Neuronal stem cell (in vitro differentiated cells): ENCODE data around the gene VPS33B.
"Not testable (repeated sequence)": the region's sequence is repeated elsewhere in the genome, so short reads cannot be mapped to it uniquely, and the experiment has no call there.

Experiments used
- DNase-seq: peaks from one replicate; pipeline ENCODE4 v3.0.0-alpha.2; 2013; ENCODE audit warnings: low spot score
- H2AFZ ChIP-seq: one replicate; pipeline ENCODE4 v1.6.1; 2013; ENCODE audit warnings: mild to moderate bottlenecking, low read length, inconsistent platforms
- H2AK5ac ChIP-seq: 2 replicates; pipeline ENCODE4 v1.6.1; 2013; ENCODE audit warnings: low read depth, mild to moderate bottlenecking, inconsistent platforms, low read length, moderate library complexity, mixed read lengths
- H2BK120ac ChIP-seq: 2 replicates; pipeline ENCODE4 v1.6.1; 2013; ENCODE audit warnings: low read depth, mild to moderate bottlenecking, inconsistent platforms, low read length, moderate library complexity, mixed read lengths
- H2BK12ac ChIP-seq: one replicate; pipeline ENCODE4 v1.6.1; 2013; ENCODE audit warnings: low read length, inconsistent platforms
- H2BK15ac ChIP-seq: 2 replicates; pipeline ENCODE4 v1.6.1; 2013; ENCODE audit warnings: mild to moderate bottlenecking, low read length, inconsistent platforms, mixed read lengths
- H2BK5ac ChIP-seq: one replicate; pipeline ENCODE4 v1.6.1; 2013; ENCODE audit warnings: inconsistent platforms, mild to moderate bottlenecking, low read length, moderate library complexity
- H3K14ac ChIP-seq: one replicate; pipeline ENCODE4 v1.6.1; 2013; ENCODE audit warnings: low read length, inconsistent platforms
- H3K18ac ChIP-seq: 2 replicates; pipeline ENCODE4 v1.6.1; 2013; ENCODE audit warnings: low read length, inconsistent platforms
- H3K23ac ChIP-seq: 2 replicates; pipeline ENCODE4 v1.6.1; 2013; ENCODE audit warnings: low read depth, mild to moderate bottlenecking, mixed read lengths, low read length, inconsistent platforms; ENCODE audit not compliant: poor library complexity
- H3K27ac ChIP-seq: replicated peaks from 3 replicates; pipeline ENCODE4 v1.5.1; 2013; ENCODE audit warnings: low read length, inconsistent platforms
- H3K27me3 ChIP-seq, 3 experiments: 2 replicates each; pipeline ENCODE4 v1.6.1; 2013; ENCODE audit warnings: low read length in 3 of 3, mild to moderate bottlenecking in 2 of 3, inconsistent platforms in 1 of 3, low read depth in 1 of 3, mixed read lengths in 1 of 3, moderate library complexity in 1 of 3; ENCODE audit not compliant: control insufficient read depth in 3 of 3, insufficient read depth in 3 of 3
- H3K36me3 ChIP-seq, 2 donors: replicated peaks in 1 of 2; 2 replicates each; pipeline ENCODE4 v1.6.1; 2013; ENCODE audit warnings: low read length in 2 of 2; ENCODE audit not compliant: control insufficient read depth in 2 of 2, insufficient read depth in 2 of 2
- H3K4ac ChIP-seq: 2 replicates; pipeline ENCODE4 v1.6.1; 2013; ENCODE audit warnings: inconsistent platforms, mild to moderate bottlenecking, low read length, moderate library complexity
- H3K4me1 ChIP-seq, 2 donors: 1 replicate in 1 of 2; 2 replicates in 1 of 2; pipeline ENCODE4 v1.6.1; 2013; ENCODE audit warnings: low read length in 2 of 2, low read depth in 1 of 2; ENCODE audit not compliant: control insufficient read depth in 2 of 2, insufficient read depth in 1 of 2
- H3K4me2 ChIP-seq: one replicate; pipeline ENCODE4 v1.6.1; 2013; ENCODE audit warnings: mild to moderate bottlenecking, low read length, inconsistent platforms; ENCODE audit not compliant: insufficient read depth, poor library complexity, severe bottlenecking
- H3K4me3 ChIP-seq, 2 donors: 2 replicates each; pipeline ENCODE4 v1.5.1; 2013; ENCODE audit warnings: low read length in 2 of 2, mild to moderate bottlenecking in 2 of 2, inconsistent platforms in 1 of 2, moderate library complexity in 1 of 2
- H3K79me1 ChIP-seq: one replicate; pipeline ENCODE4 v1.6.1; 2013; ENCODE audit warnings: low read depth, mild to moderate bottlenecking, inconsistent platforms, low read length, moderate library complexity
- H3K9ac ChIP-seq: one replicate; pipeline ENCODE4 v1.6.1; 2013; ENCODE audit warnings: mild to moderate bottlenecking, low read depth, low read length, inconsistent platforms; ENCODE audit not compliant: poor library complexity
- H3K9me3 ChIP-seq, 2 donors: replicated peaks in 1 of 2; 2 replicates each; pipeline versions ENCODE3 to v1.6.1; 2013; ENCODE audit warnings: low read length in 2 of 2, mild to moderate bottlenecking in 2 of 2, inconsistent platforms in 1 of 2, low read depth in 1 of 2, mixed read lengths in 1 of 2, moderate library complexity in 1 of 2; ENCODE audit not compliant: control insufficient read depth in 2 of 2, insufficient read depth in 1 of 2
- H4K8ac ChIP-seq: one replicate; pipeline ENCODE4 v1.6.1; 2013; ENCODE audit warnings: low read depth, mild to moderate bottlenecking, inconsistent platforms, low read length, moderate library complexity
- H4K91ac ChIP-seq: one replicate; pipeline ENCODE4 v1.6.1; 2013; ENCODE audit warnings: low read length, low read depth, mild to moderate bottlenecking, inconsistent platforms; ENCODE audit not compliant: poor library complexity
- WGBS, 2 donors: extraction: QIAGEN DNeasy Blood & Tissue Kit; methylation state at CpG; one replicate each; pipeline ENCODE4 v1.1.7; 2013; ENCODE audit warnings: missing lambda C conversion rate in 2 of 2, mixed read lengths in 1 of 2; ENCODE audit not compliant: insufficient read length in 2 of 2, insufficient replicate concordance in 1 of 2; ENCODE audit errors: extremely low coverage in 2 of 2; 5-methylcytosine and 5-hydroxymethylcytosine counted together

Gene VPS33B

DNA sequence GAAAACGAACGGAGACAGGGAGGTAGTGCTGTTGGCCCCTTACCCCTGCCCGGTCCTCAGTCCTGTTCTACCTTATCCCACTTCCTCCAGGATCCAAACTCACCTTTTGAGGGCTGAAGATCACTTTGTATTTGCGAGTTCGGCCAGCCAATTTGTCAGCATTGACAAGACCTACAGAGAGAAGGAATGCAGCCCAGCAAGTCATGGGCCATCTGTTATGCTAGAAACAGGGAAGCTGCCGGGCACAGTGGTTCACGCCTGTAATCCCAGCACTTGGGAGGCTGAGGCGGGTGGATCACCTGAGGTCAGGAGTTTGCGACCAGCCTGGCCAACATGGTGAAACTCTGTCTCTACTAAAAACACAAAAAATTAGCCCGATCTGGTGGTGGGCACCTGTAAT is 8.7 kb downstream of the VPS33B start:
- not testable (repeated sequence) for H2BK15ac ChIP-seq, H3K79me1 ChIP-seq, DNase-seq, H3K27me3 ChIP-seq, H3K18ac ChIP-seq, H2AK5ac ChIP-seq, H3K4me2 ChIP-seq, H3K23ac ChIP-seq, H3K4ac ChIP-seq, H4K8ac ChIP-seq, H2BK5ac ChIP-seq, H4K91ac ChIP-seq, H3K9ac ChIP-seq, H2BK12ac ChIP-seq, H3K4me1 ChIP-seq, H2BK120ac ChIP-seq, H3K14ac ChIP-seq, H3K27ac ChIP-seq, H2AFZ ChIP-seq, H3K4me3 ChIP-seq, H3K9me3 ChIP-seq
- WGBS, 2 donors, result no CpG with 5 or more reads among the region's 10 CpGs
- peaks cover 25 to 78% of the 10 kb centered on the region in 2 donors for H3K36me3 ChIP-seq

DNA sequence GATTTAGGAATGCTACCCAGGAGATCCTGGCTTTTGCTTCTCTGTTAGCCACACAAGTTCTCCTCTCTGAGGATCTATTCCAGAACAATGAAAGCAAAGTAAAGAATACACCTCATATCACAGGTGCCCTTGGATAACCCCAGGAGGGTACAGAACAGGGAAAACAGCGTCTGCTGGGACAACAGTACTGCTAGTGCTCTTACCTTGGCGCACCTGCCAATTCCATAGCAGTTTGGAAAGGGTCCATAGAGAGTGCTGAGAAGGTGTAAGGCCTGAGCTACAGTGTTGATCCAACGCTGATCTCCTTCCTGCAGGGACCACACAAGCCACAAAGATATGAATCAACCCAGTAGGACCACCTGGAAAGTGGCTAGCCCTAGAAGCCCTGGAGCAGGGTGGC is 15.1 kb downstream of the VPS33B start:
- Histone ChIP-seq H3K4me2 (no peak overlapping the region), H3K27me3 (no peaks in the 10 kb centered on the region), H3K36me3 (peaks cover 51 to 93% of the 10 kb centered on the region in 2 donors), H2BK12ac (no peak overlapping the region), H2BK120ac (no peak overlapping the region), H3K4me1 (no peaks in the 10 kb centered on the region), H2BK5ac (no peak overlapping the region), H3K79me1 (no peaks in the 10 kb centered on the region), H3K4ac (no peak overlapping the region), H2AFZ (no peak overlapping the region), H3K23ac (no peak overlapping the region), H3K4me3 (no peak overlapping the region), H3K27ac (no peak overlapping the region), H2AK5ac (no peak overlapping the region), H3K9me3 (no peaks in the 10 kb centered on the region), H3K18ac (no peak overlapping the region), H4K91ac (no peak overlapping the region), H3K14ac (no peak overlapping the region), H4K8ac (no peak overlapping the region), H2BK15ac (no peak overlapping the region), H3K9ac (no peak overlapping the region)
- no CpG with 5 or more reads among the region's 3 CpGs for WGBS, 2 donors
- DNase-seq, result no peak

- no peak overlapping the region for H3K9ac ChIP-seq
- no peak overlapping the region for H3K4ac ChIP-seq
- H2BK120ac ChIP-seq, result no peak overlapping the region
- H4K91ac ChIP-seq, result no peak overlapping the region
- no peak overlapping the region for H3K27ac ChIP-seq
- DNase-seq, result no peak
- H2AK5ac ChIP-seq, result no peak overlapping the region
- no peaks in the 10 kb centered on the region for H3K79me1 ChIP-seq
- no peak overlapping the region for H2BK15ac ChIP-seq
- H2AFZ ChIP-seq, result no peak overlapping the region
- no peak overlapping the region for H3K23ac ChIP-seq
- no peak overlapping the region for H4K8ac ChIP-seq
- no peak overlapping the region for H2BK5ac ChIP-seq
- WGBS, 2 donors, result no CpG with 5 or more reads among the region's 3 CpGs
- H2BK12ac ChIP-seq, result no peak overlapping the region
- H3K4me1 ChIP-seq, result no peaks in the 10 kb centered on the region
- no peak overlapping the region for H3K14ac ChIP-seq
- no peaks in the 10 kb centered on the region for H3K9me3 ChIP-seq
- H3K36me3 ChIP-seq, result peaks cover 44 to 94% of the 10 kb centered on the region in 2 donors
- no peak overlapping the region for H3K4me3 ChIP-seq
- no peaks in the 10 kb centered on the region for H3K27me3 ChIP-seq
- H3K4me2 ChIP-seq, result no peak overlapping the region
- no peak overlapping the region for H3K18ac ChIP-seq
Measured at GRCh38 chr15:91001209-91001608, 21.2 kb downstream of the VPS33B start.

- no peak overlapping the region for H2BK5ac ChIP-seq
- no peaks in the 10 kb centered on the region for H3K4me1 ChIP-seq
- H4K91ac ChIP-seq, result no peak overlapping the region
- H3K4me3 ChIP-seq, result no peak overlapping the region
- no peak overlapping the region for H2BK15ac ChIP-seq
- no peak overlapping the region for H3K23ac ChIP-seq
- no peak overlapping the region for H4K8ac ChIP-seq
- no peak overlapping the region for H3K4ac ChIP-seq
- H3K27me3 ChIP-seq, result no peaks in the 10 kb centered on the region
- no peak overlapping the region for H2BK120ac ChIP-seq
- H3K27ac ChIP-seq, result no peak overlapping the region
- H3K9me3 ChIP-seq, result no peaks in the 10 kb centered on the region
- no peak overlapping the region for H3K14ac ChIP-seq
- no peak overlapping the region for H3K4me2 ChIP-seq
- H2AK5ac ChIP-seq, result no peak overlapping the region
- H2BK12ac ChIP-seq, result no peak overlapping the region
- WGBS, 2 donors, result no CpG with 5 or more reads among the region's 8 CpGs
- H2AFZ ChIP-seq, result no peak overlapping the region
- H3K36me3 ChIP-seq, result peaks cover 30 to 72% of the 10 kb centered on the region in 2 donors
- H3K9ac ChIP-seq, result no peak overlapping the region
- no peak overlapping the region for H3K18ac ChIP-seq
- no peak for DNase-seq
- peaks cover 5% of the 10 kb centered on the region for H3K79me1 ChIP-seq
Measured at GRCh38 chr15:90998737-90999136, 23.7 kb downstream of the VPS33B start.
